ENCODE measurements around the gene TDRD12. TPM values are rescaled to one million over a fixed set of nuclear protein-coding genes. Genes with fewer than 3 reads are reported as not detected.

TDRD12 gene
- total and polyA plus RNA-seq, 2 of the 13 experiments (the other 11 are each of a cell fraction or from before 2014, with no cell fraction given): 0.03 to 0.40 TPM

DNA sequence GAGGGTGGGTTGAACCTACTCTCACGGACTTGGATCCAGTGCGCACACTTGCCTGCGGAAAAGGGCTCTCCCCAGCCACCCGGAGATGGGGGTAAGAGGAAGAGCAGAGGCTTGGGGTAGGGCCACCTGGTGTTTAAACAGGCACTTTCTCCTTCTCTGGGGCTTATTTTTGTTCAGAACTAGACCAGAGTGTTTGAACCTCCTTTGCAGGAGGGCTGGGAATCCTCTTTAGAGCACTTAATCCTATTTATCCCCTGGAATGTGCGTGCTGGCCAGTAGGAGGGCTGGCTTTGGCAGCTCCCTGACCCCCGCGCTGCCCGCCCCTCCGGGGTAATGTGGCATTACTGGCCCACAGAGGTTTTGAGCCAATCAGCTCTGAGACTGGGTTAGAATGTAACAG, 41.9 kb upstream of the TDRD12 start:
- Histone ChIP-seq H3K79me2 (ENCODE audit: insufficient read depth, low read length) (peaks cover 16% of the 10 kb centered on the region), H4K20me1 (ENCODE audit: insufficient read depth, low read length) (peaks cover 9% of the 10 kb centered on the region; the same call in 1 of the 2 replicates), H3K4me1 (ENCODE audit: insufficient read depth, low read length) (peaks cover 43% of the 10 kb centered on the region), H3K9ac (ENCODE audit: insufficient read depth, low read depth, low read length) (no peak overlapping the region), H3K4me3 (replicated peaks in 1 of 3; ENCODE audit: insufficient read depth in 1 of 3, low read depth in 2 of 3, low read length in 3 of 3) (peak overlapping the region in 2 of 3 experiments; percentile 27 to 88; a peak in 3 of 6 replicates), H3K27me3 (ENCODE audit: control insufficient read depth in 1 of 2, insufficient read depth in 2 of 2, low read length in 2 of 2) (peaks cover 3 to 18% of the 10 kb centered on the region in 2 experiments; a peak in 4 of 5 replicates), H3K36me3 (replicated peaks in 1 of 2; ENCODE audit: control insufficient read depth in 1 of 2, insufficient read depth in 2 of 2, low read length in 2 of 2) (no peaks in the 10 kb centered on the region), H3K4me2 (ENCODE audit: low read depth, low read length) (peak overlapping the region; percentile 94), H3K9me3 (ENCODE audit: low read length) (no peaks in the 10 kb centered on the region), H2AFZ (ENCODE audit: low read length) (peak overlapping the region; percentile 57), H3K27ac (ENCODE audit: extremely low read length, insufficient read depth, low read length) (no peak overlapping the region)
- no TSS peak for BruUV-seq (replicated peaks)
- CTCF ChIA-PET (ENCODE audit: low intra/inter-chr PET ratio, low total read pairs): no interaction called here
- no peak for ATAC-seq
- intact Hi-C loops (cut with micrococcal nuclease; ENCODE audit: unreplicated experiment): no loop called here
- in situ Hi-C loops (cut with HindIII; ENCODE audit: extremely low pct_ligation_motif_present, low pct_unique_long_range_greater_than_20kb): loop anchor here (25.0 kb wide), 1 partner anchor 460 kb away; the partner anchor contains the start of gene WDR88
- DNase-seq (ENCODE audit: low spot score): no peak
- POLR2A ChIA-PET: interaction anchor here (1.4 to 1.5 kb wide), 2 partner anchors 14 to 16 kb away, joined by 3 to 7 read pairs; partner anchors contain the start of gene NUDT19
- TF ChIP-seq ZNF839 (CRISPR knock-in tag; IDR thresholded peaks at IDR 0.05; ENCODE audit: borderline replicate concordance) (no peak), NFATC3 (CRISPR knock-in tag; IDR thresholded peaks at IDR 0.05) (no peak), KDM2A (CRISPR knock-in tag; IDR thresholded peaks at IDR 0.05; ENCODE audit: borderline replicate concordance, low read depth) (0 out of 2 replicates have a peak, but pooled peaks have one; percentile 18), LCORL (IDR thresholded peaks at IDR 0.05) (no peak), LCORL (CRISPR knock-in tag; IDR thresholded peaks at IDR 0.05) (0 out of 2 replicates have a peak, but pooled peaks have one; percentile 23)
- TF ChIP-seq, protein P1, sequence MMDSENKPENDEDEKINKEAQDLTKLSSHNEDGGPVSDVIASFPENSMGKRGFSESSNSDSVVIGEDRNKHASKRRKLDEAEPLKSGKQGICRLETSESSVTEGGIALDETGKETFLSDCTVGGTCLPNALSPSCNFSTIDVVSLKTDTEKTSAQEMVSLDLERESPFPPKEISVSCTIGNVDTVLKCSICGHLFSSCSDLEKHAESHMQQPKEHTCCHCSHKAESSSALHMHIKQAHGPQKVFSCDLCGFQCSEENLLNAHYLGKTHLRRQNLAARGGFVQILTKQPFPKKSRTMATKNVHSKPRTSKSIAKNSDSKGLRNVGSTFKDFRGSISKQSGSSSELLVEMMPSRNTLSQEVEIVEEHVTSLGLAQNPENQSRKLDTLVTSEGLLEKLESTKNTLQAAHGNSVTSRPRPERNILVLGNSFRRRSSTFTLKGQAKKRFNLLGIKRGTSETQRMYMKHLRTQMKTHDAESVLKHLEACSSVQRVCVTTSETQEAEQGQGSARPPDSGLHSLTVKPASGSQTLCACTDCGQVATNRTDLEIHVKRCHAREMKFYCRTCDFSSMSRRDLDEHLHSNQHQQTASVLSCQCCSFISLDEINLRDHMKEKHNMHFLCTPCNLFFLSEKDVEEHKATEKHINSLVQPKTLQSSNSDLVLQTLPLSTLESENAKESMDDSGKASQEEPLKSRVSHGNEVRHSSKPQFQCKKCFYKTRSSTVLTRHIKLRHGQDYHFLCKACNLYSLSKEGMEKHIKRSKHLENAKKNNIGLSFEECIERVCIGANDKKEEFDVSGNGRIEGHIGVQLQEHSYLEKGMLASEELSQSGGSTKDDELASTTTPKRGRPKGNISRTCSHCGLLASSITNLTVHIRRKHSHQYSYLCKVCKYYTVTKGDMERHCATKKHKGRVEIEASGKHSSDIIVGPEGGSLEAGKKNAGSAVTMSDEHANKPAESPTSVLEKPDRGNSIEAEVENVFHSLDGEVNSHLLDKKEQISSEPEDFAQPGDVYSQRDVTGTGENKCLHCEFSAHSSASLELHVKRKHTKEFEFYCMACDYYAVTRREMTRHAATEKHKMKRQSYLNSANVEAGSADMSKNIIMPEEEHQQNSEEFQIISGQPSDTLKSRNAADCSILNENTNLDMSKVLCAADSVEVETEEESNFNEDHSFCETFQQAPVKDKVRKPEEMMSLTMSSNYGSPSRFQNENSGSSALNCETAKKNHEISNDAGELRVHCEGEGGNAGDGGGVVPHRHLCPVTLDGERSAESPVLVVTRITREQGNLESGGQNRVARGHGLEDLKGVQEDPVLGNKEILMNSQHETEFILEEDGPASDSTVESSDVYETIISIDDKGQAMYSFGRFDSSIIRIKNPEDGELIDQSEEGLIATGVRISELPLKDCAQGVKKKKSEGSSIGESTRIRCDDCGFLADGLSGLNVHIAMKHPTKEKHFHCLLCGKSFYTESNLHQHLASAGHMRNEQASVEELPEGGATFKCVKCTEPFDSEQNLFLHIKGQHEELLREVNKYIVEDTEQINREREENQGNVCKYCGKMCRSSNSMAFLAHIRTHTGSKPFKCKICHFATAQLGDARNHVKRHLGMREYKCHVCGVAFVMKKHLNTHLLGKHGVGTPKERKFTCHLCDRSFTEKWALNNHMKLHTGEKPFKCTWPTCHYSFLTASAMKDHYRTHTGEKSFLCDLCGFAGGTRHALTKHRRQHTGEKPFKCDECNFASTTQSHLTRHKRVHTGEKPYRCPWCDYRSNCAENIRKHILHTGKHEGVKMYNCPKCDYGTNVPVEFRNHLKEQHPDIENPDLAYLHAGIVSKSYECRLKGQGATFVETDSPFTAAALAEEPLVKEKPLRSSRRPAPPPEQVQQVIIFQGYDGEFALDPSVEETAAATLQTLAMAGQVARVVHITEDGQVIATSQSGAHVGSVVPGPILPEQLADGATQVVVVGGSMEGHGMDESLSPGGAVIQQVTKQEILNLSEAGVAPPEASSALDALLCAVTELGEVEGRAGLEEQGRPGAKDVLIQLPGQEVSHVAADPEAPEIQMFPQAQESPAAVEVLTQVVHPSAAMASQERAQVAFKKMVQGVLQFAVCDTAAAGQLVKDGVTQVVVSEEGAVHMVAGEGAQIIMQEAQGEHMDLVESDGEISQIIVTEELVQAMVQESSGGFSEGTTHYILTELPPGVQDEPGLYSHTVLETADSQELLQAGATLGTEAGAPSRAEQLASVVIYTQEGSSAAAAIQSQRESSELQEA (CRISPR knock-in tag; IDR thresholded peaks at IDR 0.05; ENCODE audit: not compliant biosample characterization): no peak
- WGBS (ENCODE audit: low lambda C conversion rate): 0% methylated on average over 6 of the region's 9 CpGs
- no peak for FAIRE-seq

Data from HepG2 (cell line).